HTR-8/SVneo (cell line): ENCODE results near the gene ATXN1.

Experiments used
- DNase-seq: peaks from one replicate; pipeline ENCODE4 v3.0.0; 2011; ENCODE audit warnings: low spot score, mixed read lengths; ENCODE audit not compliant: insufficient read length
- FAIRE-seq: peaks from 2 replicates; lab custom pipeline; 2011; peaks lifted over from hg19 to GRCh38; lab: Jason Lieb, UNC

Gene ATXN1

GRCh38 chr6:16663901-16664300 is 97.4 kb downstream of the ATXN1 start:
- no peak for FAIRE-seq
- DNase-seq: no peak

- FAIRE-seq (no peak), DNase-seq (no peak)
Observed at GRCh38 chr6:16660157-16660497, 101.1 kb downstream of the ATXN1 start.

- DNase-seq (no peak), FAIRE-seq (no peak)
Observed at GRCh38 chr6:16659466-16660156, 101.6 kb downstream of the ATXN1 start.

GRCh38 chr6:16658348-16659034 is 102.8 kb downstream of the ATXN1 start:
- DNase-seq (no peak), FAIRE-seq (no peak)

GRCh38 chr6:16657768-16658167 is 103.5 kb downstream of the ATXN1 start:
- FAIRE-seq: no peak
- DNase-seq: no peak

GRCh38 chr6:16656451-16656850 is 104.8 kb downstream of the ATXN1 start:
- no peak for FAIRE-seq
- DNase-seq: no peak

- no peak for DNase-seq
- FAIRE-seq: no peak
Observed at GRCh38 chr6:16654701-16655100, 106.6 kb downstream of the ATXN1 start.

- DNase-seq: no peak
- no peak for FAIRE-seq
Observed at GRCh38 chr6:16653226-16653625, 108.0 kb downstream of the ATXN1 start.

GRCh38 chr6:16651871-16652270 is 109.4 kb downstream of the ATXN1 start:
- no peak for DNase-seq
- FAIRE-seq: no peak

- FAIRE-seq: no peak
- no peak for DNase-seq
Observed at GRCh38 chr6:16649890-16650289, 111.4 kb downstream of the ATXN1 start.

- no peak for FAIRE-seq
- no peak for DNase-seq
Observed at GRCh38 chr6:16649241-16649640, 112.0 kb downstream of the ATXN1 start.

- FAIRE-seq: no peak
- DNase-seq: no peak
Observed at GRCh38 chr6:16648003-16648402, 113.3 kb downstream of the ATXN1 start.

GRCh38 chr6:16647422-16647821 is 113.8 kb downstream of the ATXN1 start:
- FAIRE-seq (no peak), DNase-seq (no peak)

GRCh38 chr6:16644540-16645250 is 116.6 kb downstream of the ATXN1 start:
- DNase-seq (no peak), FAIRE-seq (no peak)

- peak; percentile 54 for DNase-seq
Observed at GRCh38 chr6:16639684-16640480, 121.4 kb downstream of the ATXN1 start.

GRCh38 chr6:16637635-16638034 is 123.6 kb downstream of the ATXN1 start:
- DNase-seq (peak; percentile 21), FAIRE-seq (no peak)

More at GRCh38 chr6:16639684-16640480, 121.4 kb downstream of the ATXN1 start:
- no peak for FAIRE-seq

GRCh38 chr6:16635810-16636602 is 125.3 kb downstream of the ATXN1 start:
- peak; percentile 61 for DNase-seq
- no peak for FAIRE-seq

- DNase-seq (no peak), FAIRE-seq (no peak)
Observed at GRCh38 chr6:16635291-16635809, 125.9 kb downstream of the ATXN1 start.

- no peak for FAIRE-seq
Observed at GRCh38 chr6:16634855-16635254, 126.4 kb downstream of the ATXN1 start.

GRCh38 chr6:16633961-16634360 is 127.3 kb downstream of the ATXN1 start:
- FAIRE-seq (no peak), DNase-seq (no peak)

More at GRCh38 chr6:16634855-16635254, 126.4 kb downstream of the ATXN1 start:
- no peak for DNase-seq
